ENCODE data around the gene ARFRP1. TPM values are rescaled to one million over a fixed set of nuclear protein-coding genes. Genes with fewer than 3 reads are reported as not detected.

Gene ARFRP1
- total RNA-seq, 4 donors from 2014 or later = 26.9 to 35.1 (median 27.8) TPM

DNA sequence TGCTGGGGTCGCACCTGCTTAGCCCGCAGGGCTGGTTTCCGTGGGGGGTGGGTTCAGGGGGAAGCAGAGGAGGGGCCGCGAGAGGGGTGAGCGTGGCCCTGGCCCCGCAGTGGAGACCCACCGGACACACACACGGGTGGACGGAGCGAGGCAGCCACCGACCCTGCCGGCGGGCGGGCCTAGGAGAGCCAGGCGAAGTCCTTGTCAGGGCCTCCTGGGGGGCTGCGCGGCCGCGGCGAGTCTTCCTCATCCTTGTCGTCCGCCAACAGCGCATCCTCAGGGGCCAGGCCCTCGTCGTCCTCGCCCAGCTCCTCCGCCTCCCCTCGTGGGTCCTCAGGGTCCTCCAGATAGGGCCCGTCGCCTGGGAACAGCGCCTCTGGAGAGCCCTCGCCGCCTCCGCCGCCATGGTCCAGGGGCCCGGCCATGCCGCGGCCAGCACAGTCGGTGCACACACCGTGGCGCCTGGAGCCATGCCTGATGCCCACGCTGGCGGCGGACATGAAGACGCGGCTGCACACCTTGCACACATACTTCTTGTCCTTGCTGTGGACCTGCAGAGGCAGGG is 39.1 kb upstream of the ARFRP1 start:
- DNase-seq = no peak
- in situ Hi-C loops (cut with MboI; ENCODE audit: low sequenced_read_pairs in 4 of 4) = no loop called here

GRCh38 chr20:63745961-63746731 is 38.4 kb upstream of the ARFRP1 start:
- Histone ChIP-seq H3K27ac (no peak overlapping the region), H3K4me1 (peaks cover 6 to 8% of the 10 kb centered on the region in 2 donors), H3K4me3 (no peak overlapping the region), H3K9me3 (no peaks in the 10 kb centered on the region), H3K27me3 (no peaks in the 10 kb centered on the region), H3K36me3 (peaks cover 0 to 9% of the 10 kb centered on the region in 2 donors)
- in situ Hi-C loops (cut with MboI; ENCODE audit: low sequenced_read_pairs in 4 of 4) = no loop called here
- DNase-seq = no peak
- TF ChIP-seq POLR2A (IDR thresholded peaks at IDR 0.05) = no peak
- intact Hi-C loops (cut with DNase I; ENCODE audit: low total_unique reads) = no loop called here
- ATAC-seq = no peak

More for the DNA sequence above, 39.1 kb upstream of the ARFRP1 start:
- no peak for TF ChIP-seq POLR2A (IDR thresholded peaks at IDR 0.05)
- TF ChIP-seq, protein P1, sequence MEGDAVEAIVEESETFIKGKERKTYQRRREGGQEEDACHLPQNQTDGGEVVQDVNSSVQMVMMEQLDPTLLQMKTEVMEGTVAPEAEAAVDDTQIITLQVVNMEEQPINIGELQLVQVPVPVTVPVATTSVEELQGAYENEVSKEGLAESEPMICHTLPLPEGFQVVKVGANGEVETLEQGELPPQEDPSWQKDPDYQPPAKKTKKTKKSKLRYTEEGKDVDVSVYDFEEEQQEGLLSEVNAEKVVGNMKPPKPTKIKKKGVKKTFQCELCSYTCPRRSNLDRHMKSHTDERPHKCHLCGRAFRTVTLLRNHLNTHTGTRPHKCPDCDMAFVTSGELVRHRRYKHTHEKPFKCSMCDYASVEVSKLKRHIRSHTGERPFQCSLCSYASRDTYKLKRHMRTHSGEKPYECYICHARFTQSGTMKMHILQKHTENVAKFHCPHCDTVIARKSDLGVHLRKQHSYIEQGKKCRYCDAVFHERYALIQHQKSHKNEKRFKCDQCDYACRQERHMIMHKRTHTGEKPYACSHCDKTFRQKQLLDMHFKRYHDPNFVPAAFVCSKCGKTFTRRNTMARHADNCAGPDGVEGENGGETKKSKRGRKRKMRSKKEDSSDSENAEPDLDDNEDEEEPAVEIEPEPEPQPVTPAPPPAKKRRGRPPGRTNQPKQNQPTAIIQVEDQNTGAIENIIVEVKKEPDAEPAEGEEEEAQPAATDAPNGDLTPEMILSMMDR (IDR thresholded peaks at IDR 0.05 in 4 of 5, conservative IDR thresholded peaks at IDR 0.05 in 1 of 5) = no peak
- Histone ChIP-seq H3K4me1 (peaks cover 0 to 1% of the 10 kb centered on the region in 2 donors), H3K36me3 (peaks cover 0 to 9% of the 10 kb centered on the region in 2 donors), H3K9me3 (no peaks in the 10 kb centered on the region), H3K27me3 (no peaks in the 10 kb centered on the region), H3K4me3 (no peak overlapping the region), H3K27ac (no peak overlapping the region)
- intact Hi-C loops (cut with DNase I; ENCODE audit: low total_unique reads) = no loop called here
- no peak for ATAC-seq

GRCh38 chr20:63745424-63745805 is 37.6 kb upstream of the ARFRP1 start:
- Histone ChIP-seq H3K36me3 (peaks cover 0 to 9% of the 10 kb centered on the region in 2 donors), H3K4me3 (no peak overlapping the region), H3K9me3 (no peaks in the 10 kb centered on the region), H3K4me1 (peaks cover 10 to 15% of the 10 kb centered on the region in 2 donors), H3K27ac (no peak overlapping the region), H3K27me3 (no peaks in the 10 kb centered on the region)
- intact Hi-C loops (cut with DNase I; ENCODE audit: low total_unique reads) = no loop called here
- TF ChIP-seq POLR2A (IDR thresholded peaks at IDR 0.05) = no peak
- TF ChIP-seq, protein P1 (IDR thresholded peaks at IDR 0.05 in 4 of 5, conservative IDR thresholded peaks at IDR 0.05 in 1 of 5) = no peak
- in situ Hi-C loops (cut with MboI; ENCODE audit: low sequenced_read_pairs in 4 of 4) = no loop called here
- no peak for DNase-seq
- no peak for ATAC-seq

DNA sequence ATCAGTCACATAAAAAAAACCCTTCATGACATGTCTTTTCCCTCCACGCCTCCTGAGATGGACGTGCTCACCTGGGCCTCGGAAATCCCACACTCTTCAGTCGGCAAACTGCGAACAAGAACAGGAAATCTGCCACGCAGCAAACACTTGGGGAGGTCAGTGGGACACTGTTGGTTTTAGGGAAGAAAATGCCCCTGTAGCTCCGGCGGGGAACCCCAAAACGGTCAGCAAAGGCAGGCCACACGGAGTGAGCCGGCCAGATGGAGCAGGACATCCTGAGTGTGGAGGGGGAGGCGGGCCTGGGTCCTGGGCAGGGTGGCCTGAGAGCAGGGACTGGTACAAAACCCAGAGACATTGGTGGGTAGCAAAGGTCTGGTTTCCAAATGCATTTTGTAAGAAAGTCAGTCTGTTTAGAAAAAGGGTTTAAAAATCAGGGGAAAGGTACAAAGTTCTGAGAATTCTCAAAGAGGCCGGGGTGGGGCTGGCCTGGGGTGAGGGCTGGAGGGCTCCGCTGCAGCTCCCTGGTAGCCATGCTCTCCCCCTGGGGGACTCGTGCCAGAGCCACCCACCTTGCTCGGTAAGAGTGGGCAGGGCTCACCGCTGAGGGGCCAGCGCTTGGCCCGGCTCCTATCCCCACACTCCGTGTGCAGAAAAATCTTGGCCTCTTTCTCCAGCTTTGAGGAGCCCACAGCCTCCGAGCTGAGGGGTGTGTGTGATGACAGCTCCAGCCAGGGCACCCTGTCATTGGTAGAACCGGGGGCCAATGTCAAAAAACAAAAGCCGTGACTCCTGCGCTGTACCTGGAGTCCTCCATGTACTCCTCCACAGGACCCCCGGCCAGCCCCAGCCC is 37.0 kb upstream of the ARFRP1 start:
- no peaks in the 10 kb centered on the region for H3K27me3 ChIP-seq
- peaks cover 10 to 17% of the 10 kb centered on the region in 2 donors for H3K4me1 ChIP-seq
- in situ Hi-C loops (cut with MboI; ENCODE audit: low sequenced_read_pairs in 4 of 4) = no loop called here
- H3K4me3 ChIP-seq = no peak overlapping the region
- no peak overlapping the region for H3K27ac ChIP-seq
- TF ChIP-seq, protein P1 (IDR thresholded peaks at IDR 0.05 in 4 of 5, conservative IDR thresholded peaks at IDR 0.05 in 1 of 5) = no peak
- no peak for TF ChIP-seq POLR2A (IDR thresholded peaks at IDR 0.05)
- H3K9me3 ChIP-seq = no peaks in the 10 kb centered on the region
- no peak for ATAC-seq
- intact Hi-C loops (cut with DNase I; ENCODE audit: low total_unique reads) = no loop called here
- DNase-seq = no peak
- H3K36me3 ChIP-seq = peaks cover 0 to 9% of the 10 kb centered on the region in 2 donors

GRCh38 chr20:63744158-63744557 is 36.4 kb upstream of the ARFRP1 start:
- no peaks in the 10 kb centered on the region for H3K27me3 ChIP-seq
- TF ChIP-seq, protein P1 (IDR thresholded peaks at IDR 0.05 in 4 of 5, conservative IDR thresholded peaks at IDR 0.05 in 1 of 5) = no peak
- no peak for TF ChIP-seq POLR2A (IDR thresholded peaks at IDR 0.05)
- peaks cover 10 to 17% of the 10 kb centered on the region in 2 donors for H3K4me1 ChIP-seq
- DNase-seq (no peak), ATAC-seq (no peak)
- H3K4me3 ChIP-seq = no peak overlapping the region
- peaks cover 0 to 9% of the 10 kb centered on the region in 2 donors for H3K36me3 ChIP-seq
- no peak overlapping the region for H3K27ac ChIP-seq
- no peaks in the 10 kb centered on the region for H3K9me3 ChIP-seq
- in situ Hi-C loops (cut with MboI; ENCODE audit: low sequenced_read_pairs in 4 of 4) = no loop called here
- intact Hi-C loops (cut with DNase I; ENCODE audit: low total_unique reads) = no loop called here

Data from gastrocnemius medialis (tissue), 4 donors.